Activated B cell treated with CpG ODN at 0.5 μM for 24 hours (primary cell): ENCODE data around the gene ARHGAP19. TPM values are rescaled to one million over a fixed set of nuclear protein-coding genes. Genes with fewer than 3 reads are reported as not detected.

Experiments used
- ATAC-seq: fragments of 200-7000 bp; cut with Tn5 transposase; one replicate; pipeline ENCODE4 v1.10.0; 2021; ENCODE audit warnings: low read depth, mild to moderate bottlenecking, moderate library complexity
- CTCF ChIA-PET: fragments of 350-600 bp; sonication (Branson Sonifier 250); formaldehyde crosslinking; loops from one replicate; lab custom pipeline; 2021; ENCODE audit warnings: antibody characterized with exemption; lab: Charles Lee
- POLR2A ChIA-PET: fragments of 350-600 bp; sonication (Branson Sonifier 250); formaldehyde crosslinking; loops from one replicate; lab custom pipeline; 2021; ENCODE audit warnings: antibody characterized with exemption; lab: Charles Lee
- DNase-seq: peaks from one replicate; pipeline ENCODE4 v3.0.0; 2022
- H3K27ac Mint-ChIP-seq: one replicate; pipeline ENCODE4 v1.8.0; 2020; ENCODE audit warnings: mixed read lengths
- H3K27me3 Mint-ChIP-seq: one replicate; pipeline ENCODE4 v1.8.0; 2021; ENCODE audit warnings: mixed read lengths
- H3K36me3 Mint-ChIP-seq: one replicate; pipeline ENCODE4 v1.8.0; 2021; ENCODE audit warnings: low read depth, mixed read lengths
- H3K4me1 Mint-ChIP-seq: one replicate; pipeline ENCODE4 v1.8.0; 2021; ENCODE audit warnings: mixed read lengths
- H3K4me3 Mint-ChIP-seq: one replicate; pipeline ENCODE4 v1.8.0; 2020; ENCODE audit warnings: mild to moderate bottlenecking, mixed read lengths
- H3K9me3 Mint-ChIP-seq: one replicate; pipeline ENCODE4 v1.8.0; 2020; ENCODE audit warnings: mixed read lengths
- intact Hi-C: fragments of 100-400 bp; cut with micrococcal nuclease; formaldehyde crosslinking; loops from one replicate; pipeline ENCODE4 v1.15.1; 2024
- total RNA-seq: library from RNA; stranded (reverse); gene quantifications from 2 replicates; pipeline ENCODE4 v1.2.3, GENCODE V29; 2022
- TF ChIP-seq, protein P1 (sequence below): fragments of 200-600 bp; IDR thresholded peaks from one replicate; pipeline ENCODE4 v1.8.0; 2022; ENCODE audit warnings: antibody characterized with exemption, mild to moderate bottlenecking

ARHGAP19 gene
- total RNA-seq, 1 donor from 2014 or later: 14.7 TPM

DNA sequence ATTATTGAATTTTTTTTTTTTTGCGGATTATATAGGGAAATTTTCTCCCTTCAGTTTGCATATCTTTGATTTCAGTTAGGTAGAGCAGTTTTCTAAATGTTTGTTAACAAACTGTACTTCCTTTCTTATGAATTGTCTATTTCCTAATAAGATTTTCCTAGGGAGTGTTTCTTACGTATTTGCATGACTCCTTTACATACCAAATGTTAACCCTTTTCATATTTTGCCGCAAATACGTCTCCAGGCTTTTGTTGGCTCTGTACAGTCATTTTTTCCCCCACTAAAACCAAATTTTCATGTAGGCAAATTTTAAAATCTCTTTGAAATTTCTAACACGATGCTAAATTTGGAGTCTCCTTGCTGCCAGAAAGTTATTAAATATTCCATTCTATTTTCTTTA, 44.0 kb upstream of the ARHGAP19 start:
- Mint-ChIP-seq H3K27ac (no peak overlapping the region), H3K36me3 (peaks cover 4% of the 10 kb centered on the region), H3K4me3 (no peak overlapping the region), H3K4me1 (peaks cover 34% of the 10 kb centered on the region), H3K9me3 (no peaks in the 10 kb centered on the region), H3K27me3 (no peaks in the 10 kb centered on the region)
- intact Hi-C loops: loop anchor here (2.0 kb wide), 1 partner anchor 162 kb away; the partner anchor contains the start of genes MMS19 and UBTD1
- no peak for DNase-seq
- ChIA-PET CTCF (no interaction called here), POLR2A (no interaction called here)
- ATAC-seq: no peak
- TF ChIP-seq, protein P1, sequence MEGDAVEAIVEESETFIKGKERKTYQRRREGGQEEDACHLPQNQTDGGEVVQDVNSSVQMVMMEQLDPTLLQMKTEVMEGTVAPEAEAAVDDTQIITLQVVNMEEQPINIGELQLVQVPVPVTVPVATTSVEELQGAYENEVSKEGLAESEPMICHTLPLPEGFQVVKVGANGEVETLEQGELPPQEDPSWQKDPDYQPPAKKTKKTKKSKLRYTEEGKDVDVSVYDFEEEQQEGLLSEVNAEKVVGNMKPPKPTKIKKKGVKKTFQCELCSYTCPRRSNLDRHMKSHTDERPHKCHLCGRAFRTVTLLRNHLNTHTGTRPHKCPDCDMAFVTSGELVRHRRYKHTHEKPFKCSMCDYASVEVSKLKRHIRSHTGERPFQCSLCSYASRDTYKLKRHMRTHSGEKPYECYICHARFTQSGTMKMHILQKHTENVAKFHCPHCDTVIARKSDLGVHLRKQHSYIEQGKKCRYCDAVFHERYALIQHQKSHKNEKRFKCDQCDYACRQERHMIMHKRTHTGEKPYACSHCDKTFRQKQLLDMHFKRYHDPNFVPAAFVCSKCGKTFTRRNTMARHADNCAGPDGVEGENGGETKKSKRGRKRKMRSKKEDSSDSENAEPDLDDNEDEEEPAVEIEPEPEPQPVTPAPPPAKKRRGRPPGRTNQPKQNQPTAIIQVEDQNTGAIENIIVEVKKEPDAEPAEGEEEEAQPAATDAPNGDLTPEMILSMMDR: no peak

GRCh38 chr10:97336006-97336405, 43.6 kb upstream of the ARHGAP19 start:
- intact Hi-C loops: loop anchor here (2.0 kb wide), 1 partner anchor 163 kb away; the partner anchor contains the start of genes MMS19 and UBTD1
- TF ChIP-seq, protein P1: no peak
- Mint-ChIP-seq H3K9me3 (no peaks in the 10 kb centered on the region), H3K27me3 (no peaks in the 10 kb centered on the region), H3K4me3 (peak overlapping the region; percentile 84), H3K36me3 (peaks cover 8% of the 10 kb centered on the region), H3K27ac (peak overlapping the region; percentile 50), H3K4me1 (peaks cover 38% of the 10 kb centered on the region)
- ATAC-seq (no peak), DNase-seq (no peak)
- POLR2A ChIA-PET: interaction anchor here (0.7 kb wide), 1 partner anchor 14 kb away, joined by 3 read pairs; no protein-coding TSS in a partner anchor
- CTCF ChIA-PET: no interaction called here

DNA sequence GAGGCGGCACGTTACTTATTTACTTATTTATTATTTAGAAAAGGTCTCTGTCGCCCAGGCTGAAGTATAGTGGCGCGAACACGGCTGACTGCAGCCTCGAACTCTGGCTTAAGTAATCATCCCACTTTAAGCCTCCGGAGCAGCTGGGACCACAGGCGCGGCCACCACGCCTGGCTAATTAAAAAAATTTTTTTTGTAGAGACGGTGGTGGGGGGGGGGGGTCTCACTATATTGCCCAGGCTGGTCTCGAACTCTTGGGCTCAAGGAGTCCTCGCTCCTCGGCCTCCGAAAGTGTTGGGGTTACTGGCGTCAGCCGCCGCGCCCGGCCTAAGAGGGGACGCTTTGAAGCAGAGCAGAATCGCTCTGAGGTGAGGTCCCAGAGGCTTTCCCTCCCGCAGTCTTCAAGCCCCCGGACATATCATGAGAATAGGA, 42.8 kb upstream of the ARHGAP19 start:
- H3K36me3 Mint-ChIP-seq: peaks cover 8% of the 10 kb centered on the region
- CTCF ChIA-PET: no interaction called here
- H3K4me1 Mint-ChIP-seq: peaks cover 42% of the 10 kb centered on the region
- no peaks in the 10 kb centered on the region for H3K9me3 Mint-ChIP-seq
- H3K27ac Mint-ChIP-seq: peak overlapping the region; percentile 61
- TF ChIP-seq, protein P1: no peak
- POLR2A ChIA-PET: interaction anchor here (1.1 to 5.3 kb wide), 3 partner anchors 16 to 164 kb away, joined by 4 to 41 read pairs (median 6); partner anchors contain the start of genes FRAT1, MMS19 and UBTD1
- DNase-seq (no peak), ATAC-seq (no peak)
- peak overlapping the region; percentile 84 for H3K4me3 Mint-ChIP-seq
- H3K27me3 Mint-ChIP-seq: no peaks in the 10 kb centered on the region
- intact Hi-C loops: loop anchor here (1.0 kb wide), 1 partner anchor 66 kb away; the partner anchor contains the start of gene RRP12

DNA sequence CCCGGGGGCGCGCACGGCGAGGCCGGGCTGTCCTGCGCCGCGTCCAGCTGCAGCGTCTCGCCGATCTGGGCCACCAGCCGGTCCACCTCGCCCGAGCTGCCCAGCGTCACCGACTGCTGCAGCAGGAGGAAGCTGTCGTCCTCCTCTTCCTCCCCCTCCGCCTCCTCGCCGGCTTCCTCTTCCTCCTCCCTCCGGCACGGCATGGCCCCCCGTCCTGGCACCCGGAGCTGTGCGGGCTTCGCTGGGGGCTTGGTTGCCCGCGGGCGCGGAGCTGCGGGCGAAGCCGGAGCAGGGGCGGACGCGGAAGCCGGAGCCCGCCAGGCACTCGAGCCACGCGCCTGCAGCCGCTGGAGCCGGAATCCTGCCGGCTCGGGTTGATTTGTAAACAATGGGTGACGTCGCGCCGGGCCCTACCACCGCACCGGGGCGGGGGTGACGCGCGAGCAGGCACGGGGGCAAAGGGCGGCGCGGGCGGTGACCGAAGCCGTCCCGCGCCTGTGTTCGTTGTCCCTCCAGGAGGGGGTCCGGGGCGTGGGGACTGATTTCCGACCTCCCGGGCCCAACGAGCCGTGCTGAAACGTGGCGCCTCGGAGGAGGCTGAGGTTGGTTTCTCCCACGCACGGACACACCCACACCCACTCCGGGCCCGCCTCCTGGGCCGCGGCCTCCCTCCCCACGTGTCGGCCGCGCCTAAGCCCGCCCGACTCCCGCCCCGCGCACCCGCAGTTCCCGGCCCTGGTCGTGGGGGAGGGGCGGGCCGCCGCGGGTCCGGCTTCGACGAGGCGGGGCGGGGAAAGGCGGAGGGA, 42.1 kb upstream of the ARHGAP19 start, which contains the start of gene FRAT2:
FRAT2 (minus strand) TSS at position 360 of the 806 bp plus-strand sequence; CDS start at position 203, 157 bp downstream.
- H3K4me3 Mint-ChIP-seq: peak within 1 kb of the TSS; percentile 87

More for the DNA sequence above, 42.1 kb upstream of the ARHGAP19 start, which contains the start of gene FRAT2:
- Mint-ChIP-seq H3K36me3 (peaks cover 13% of the 10 kb centered on the region), H3K27me3 (no peaks in the 10 kb centered on the region), H3K9me3 (no peaks in the 10 kb centered on the region), H3K4me1 (peaks cover 46% of the 10 kb centered on the region), H3K27ac (peak within 1 kb of the TSS; percentile 92)
- TF ChIP-seq, protein P1: no peak
- POLR2A ChIA-PET: interaction anchor here (1.0 to 5.3 kb wide), 6 partner anchors 13 to 1204 kb away, joined by 3 to 41 read pairs (median 5); partner anchors contain the start of genes ARHGAP19, FRAT1, MMS19 and UBTD1
- CTCF ChIA-PET: interaction anchor here (0.6 to 1.9 kb wide), 2 partner anchors 15 to 56 kb away, joined by 3 to 6 read pairs; no protein-coding TSS in a partner anchor
- intact Hi-C loops: loop anchor here (1.0 to 5.0 kb wide), 6 partner anchors 14 to 137 kb away; partner anchors contain the start of genes ARHGAP19, EXOSC1, RRP12 and ZDHHC16
- peak; percentile 91 for ATAC-seq
- DNase-seq: peak; percentile 90
